WTC11 (cell line): ENCODE results near the gene ABCB8. TPM values are rescaled to one million over a fixed set of nuclear protein-coding genes. Genes with fewer than 3 reads are reported as not detected.

Source experiments
- ATAC-seq: fragments of 200-7000 bp; cut with Tn5 transposase; 2 replicates; pipeline ENCODE4 v1.10.0; 2021; ENCODE audit warnings: mild to moderate bottlenecking, moderate library complexity
- CTCF ChIA-PET: fragments of 300-600 bp; sonication (Branson Sonifier 250); formaldehyde crosslinking; loops from one replicate; lab custom pipeline; 2021; ENCODE audit warnings: antibody characterized with exemption; lab: Charles Lee
- POLR2A ChIA-PET: fragments of 350-600 bp; sonication (Branson Sonifier 250); formaldehyde crosslinking; loops from one replicate; lab custom pipeline; 2021; ENCODE audit warnings: antibody characterized with exemption; lab: Charles Lee
- DNase-seq: peaks from one replicate; pipeline ENCODE4 v3.0.0; 2021; ENCODE audit warnings: low spot score
- H3K27ac Mint-ChIP-seq: 2 replicates; pipeline ENCODE4 v1.8.0; 2021; ENCODE audit warnings: mixed read lengths
- H3K27me3 Mint-ChIP-seq: 2 replicates; pipeline ENCODE4 v1.8.0; 2021; ENCODE audit warnings: low read depth, mild to moderate bottlenecking, moderate library complexity, mixed read lengths
- H3K36me3 Mint-ChIP-seq: 2 replicates; pipeline ENCODE4 v1.8.0; 2021; ENCODE audit warnings: mixed read lengths
- H3K4me1 Mint-ChIP-seq: 2 replicates; pipeline ENCODE4 v1.8.0; 2022; ENCODE audit warnings: mixed read lengths
- H3K4me3 Mint-ChIP-seq: 2 replicates; pipeline ENCODE4 v1.8.0; 2021; ENCODE audit warnings: mild to moderate bottlenecking, moderate library complexity, mixed read lengths
- H3K9me3 Mint-ChIP-seq: 2 replicates; pipeline ENCODE4 v1.8.0; 2021; ENCODE audit warnings: mixed read lengths
- ARID4B ChIP-seq: sonication (generic); formaldehyde crosslinking; IDR thresholded peaks from 2 replicates; pipeline ENCODE4 v1.8.0; 2023; ENCODE audit warnings: missing genetic modification reagents, mild to moderate bottlenecking, borderline replicate concordance
- E2F4 ChIP-seq: sonication (generic); formaldehyde crosslinking; IDR thresholded peaks from 2 replicates; pipeline ENCODE4 v1.8.1; 2022; ENCODE audit warnings: low read depth, mild to moderate bottlenecking, moderate library complexity, missing genetic modification reagents, borderline replicate concordance
- ESRRA ChIP-seq: sonication (generic); formaldehyde crosslinking; IDR thresholded peaks from 2 replicates; pipeline ENCODE4 v1.8.1; 2022; ENCODE audit warnings: mild to moderate bottlenecking, missing genetic modification reagents, borderline replicate concordance
- IRF2 ChIP-seq: sonication (generic); formaldehyde crosslinking; IDR thresholded peaks from 2 replicates; pipeline ENCODE4 v1.8.0; 2022; ENCODE audit warnings: low read depth, missing genetic modification reagents, borderline replicate concordance
- JUN ChIP-seq: sonication (generic); formaldehyde crosslinking; IDR thresholded peaks from 2 replicates; pipeline ENCODE4 v1.8.0; 2023; ENCODE audit warnings: mild to moderate bottlenecking, missing genetic modification reagents
- KAT7 ChIP-seq: sonication (generic); formaldehyde crosslinking; IDR thresholded peaks from 2 replicates; pipeline ENCODE4 v1.8.1; 2023; ENCODE audit warnings: missing genetic modification reagents, mild to moderate bottlenecking, borderline replicate concordance
- NFE2L1 ChIP-seq: sonication (generic); formaldehyde crosslinking; IDR thresholded peaks from 2 replicates; pipeline ENCODE4 v1.8.1; 2023; ENCODE audit warnings: missing genetic modification reagents
- NR1H2 ChIP-seq: sonication (generic); formaldehyde crosslinking; IDR thresholded peaks from 2 replicates; pipeline ENCODE4 v1.9.0; 2021; ENCODE audit warnings: mild to moderate bottlenecking, moderate library complexity, missing genetic modification reagents
- NR2C2 ChIP-seq: sonication (generic); formaldehyde crosslinking; IDR thresholded peaks from 2 replicates; pipeline ENCODE4 v1.8.0; 2022; ENCODE audit warnings: mild to moderate bottlenecking, missing genetic modification reagents
- PREB ChIP-seq: sonication (generic); formaldehyde crosslinking; IDR thresholded peaks from 2 replicates; pipeline ENCODE4 v1.8.1; 2022; ENCODE audit warnings: mild to moderate bottlenecking, missing genetic modification reagents, moderate library complexity, borderline replicate concordance
- SP1 ChIP-seq: sonication (generic); formaldehyde crosslinking; conservative IDR thresholded peaks from 2 replicates; pipeline ENCODE4 v1.8.1; 2022; ENCODE audit warnings: missing genetic modification reagents
- TEAD4 ChIP-seq: sonication (generic); formaldehyde crosslinking; IDR thresholded peaks from 2 replicates; pipeline ENCODE4 v1.8.0; 2022; ENCODE audit warnings: mild to moderate bottlenecking, missing genetic modification reagents
- ZBTB21 ChIP-seq: sonication (generic); formaldehyde crosslinking; IDR thresholded peaks from 2 replicates; pipeline ENCODE4 v1.8.1; 2023; ENCODE audit warnings: mild to moderate bottlenecking, missing genetic modification reagents, borderline replicate concordance
- ZNF263 ChIP-seq: sonication (generic); formaldehyde crosslinking; IDR thresholded peaks from 2 replicates; pipeline ENCODE4 v1.8.1; 2022; ENCODE audit warnings: low read depth, mild to moderate bottlenecking, moderate library complexity, missing genetic modification reagents
- ZNF317 ChIP-seq: sonication (generic); formaldehyde crosslinking; IDR thresholded peaks from 2 replicates; pipeline ENCODE4 v1.8.1; 2023; ENCODE audit warnings: low read depth, mild to moderate bottlenecking, moderate library complexity, missing genetic modification reagents, borderline replicate concordance
- total RNA-seq: library from RNA; stranded (reverse); gene quantifications from 3 replicates; pipeline ENCODE4 v1.2.3, GENCODE V29; 2021
- TF ChIP-seq, protein P1 (sequence below): fragments of 250-450 bp; sonication (Bioruptor Pico); IDR thresholded peaks from 2 replicates; pipeline ENCODE4 v1.8.0; 2021; ENCODE audit warnings: mild to moderate bottlenecking
- TF ChIP-seq, protein P2 (sequence below): sonication (generic); formaldehyde crosslinking; IDR thresholded peaks from 2 replicates; pipeline ENCODE4 v1.8.1; 2023; ENCODE audit warnings: mild to moderate bottlenecking, moderate library complexity, missing genetic modification reagents
- TF ChIP-seq, protein P3 (sequence below): fragments of 250-450 bp; sonication (Bioruptor Pico); IDR thresholded peaks from 2 replicates; pipeline ENCODE4 v1.9.0; 2021; ENCODE audit warnings: mild to moderate bottlenecking
- TF ChIP-seq, protein P4 (sequence below): sonication (generic); formaldehyde crosslinking; IDR thresholded peaks from 2 replicates; pipeline ENCODE4 v1.8.1; 2023; ENCODE audit warnings: mild to moderate bottlenecking, missing genetic modification reagents, moderate library complexity
- TF ChIP-seq, protein P5 (sequence below): sonication (generic); formaldehyde crosslinking; IDR thresholded peaks from 2 replicates; pipeline ENCODE4 v1.8.1; 2023; ENCODE audit warnings: mild to moderate bottlenecking, missing genetic modification reagents, moderate library complexity

ABCB8 gene
- total RNA-seq, 1 experiment from 2014 or later = 35.9 TPM

GRCh38 chr7:151043959-151044358 is 15.7 kb downstream of the ABCB8 start:
- Mint-ChIP-seq H3K9me3 (no peaks in the 10 kb centered on the region), H3K4me3 (no peak overlapping the region), H3K27ac (no peak overlapping the region), H3K4me1 (no peaks in the 10 kb centered on the region), H3K36me3 (no peaks in the 10 kb centered on the region), H3K27me3 (peaks cover 2% of the 10 kb centered on the region; the same call in 1 of the 2 replicates)
- TF ChIP-seq ZNF317 (CRISPR knock-in tag) = no peak
- no peak for TF ChIP-seq ZBTB21 (CRISPR knock-in tag)
- TF ChIP-seq NFE2L1 (CRISPR knock-in tag) = no peak
- no peak for TF ChIP-seq IRF2
- TF ChIP-seq ESRRA = no peak
- TF ChIP-seq, protein P1, sequence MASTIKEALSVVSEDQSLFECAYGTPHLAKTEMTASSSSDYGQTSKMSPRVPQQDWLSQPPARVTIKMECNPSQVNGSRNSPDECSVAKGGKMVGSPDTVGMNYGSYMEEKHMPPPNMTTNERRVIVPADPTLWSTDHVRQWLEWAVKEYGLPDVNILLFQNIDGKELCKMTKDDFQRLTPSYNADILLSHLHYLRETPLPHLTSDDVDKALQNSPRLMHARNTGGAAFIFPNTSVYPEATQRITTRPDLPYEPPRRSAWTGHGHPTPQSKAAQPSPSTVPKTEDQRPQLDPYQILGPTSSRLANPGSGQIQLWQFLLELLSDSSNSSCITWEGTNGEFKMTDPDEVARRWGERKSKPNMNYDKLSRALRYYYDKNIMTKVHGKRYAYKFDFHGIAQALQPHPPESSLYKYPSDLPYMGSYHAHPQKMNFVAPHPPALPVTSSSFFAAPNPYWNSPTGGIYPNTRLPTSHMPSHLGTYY = no peak
- TF ChIP-seq, protein P2, sequence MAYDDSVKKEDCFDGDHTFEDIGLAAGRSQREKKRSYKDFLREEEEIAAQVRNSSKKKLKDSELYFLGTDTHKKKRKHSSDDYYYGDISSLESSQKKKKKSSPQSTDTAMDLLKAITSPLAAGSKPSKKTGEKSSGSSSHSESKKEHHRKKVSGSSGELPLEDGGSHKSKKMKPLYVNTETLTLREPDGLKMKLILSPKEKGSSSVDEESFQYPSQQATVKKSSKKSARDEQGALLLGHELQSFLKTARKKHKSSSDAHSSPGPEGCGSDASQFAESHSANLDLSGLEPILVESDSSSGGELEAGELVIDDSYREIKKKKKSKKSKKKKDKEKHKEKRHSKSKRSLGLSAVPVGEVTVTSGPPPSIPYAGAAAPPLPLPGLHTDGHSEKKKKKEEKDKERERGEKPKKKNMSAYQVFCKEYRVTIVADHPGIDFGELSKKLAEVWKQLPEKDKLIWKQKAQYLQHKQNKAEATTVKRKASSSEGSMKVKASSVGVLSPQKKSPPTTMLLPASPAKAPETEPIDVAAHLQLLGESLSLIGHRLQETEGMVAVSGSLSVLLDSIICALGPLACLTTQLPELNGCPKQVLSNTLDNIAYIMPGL = no peak
- TF ChIP-seq, protein P3, sequence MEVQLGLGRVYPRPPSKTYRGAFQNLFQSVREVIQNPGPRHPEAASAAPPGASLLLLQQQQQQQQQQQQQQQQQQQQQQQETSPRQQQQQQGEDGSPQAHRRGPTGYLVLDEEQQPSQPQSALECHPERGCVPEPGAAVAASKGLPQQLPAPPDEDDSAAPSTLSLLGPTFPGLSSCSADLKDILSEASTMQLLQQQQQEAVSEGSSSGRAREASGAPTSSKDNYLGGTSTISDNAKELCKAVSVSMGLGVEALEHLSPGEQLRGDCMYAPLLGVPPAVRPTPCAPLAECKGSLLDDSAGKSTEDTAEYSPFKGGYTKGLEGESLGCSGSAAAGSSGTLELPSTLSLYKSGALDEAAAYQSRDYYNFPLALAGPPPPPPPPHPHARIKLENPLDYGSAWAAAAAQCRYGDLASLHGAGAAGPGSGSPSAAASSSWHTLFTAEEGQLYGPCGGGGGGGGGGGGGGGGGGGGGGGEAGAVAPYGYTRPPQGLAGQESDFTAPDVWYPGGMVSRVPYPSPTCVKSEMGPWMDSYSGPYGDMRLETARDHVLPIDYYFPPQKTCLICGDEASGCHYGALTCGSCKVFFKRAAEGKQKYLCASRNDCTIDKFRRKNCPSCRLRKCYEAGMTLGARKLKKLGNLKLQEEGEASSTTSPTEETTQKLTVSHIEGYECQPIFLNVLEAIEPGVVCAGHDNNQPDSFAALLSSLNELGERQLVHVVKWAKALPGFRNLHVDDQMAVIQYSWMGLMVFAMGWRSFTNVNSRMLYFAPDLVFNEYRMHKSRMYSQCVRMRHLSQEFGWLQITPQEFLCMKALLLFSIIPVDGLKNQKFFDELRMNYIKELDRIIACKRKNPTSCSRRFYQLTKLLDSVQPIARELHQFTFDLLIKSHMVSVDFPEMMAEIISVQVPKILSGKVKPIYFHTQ (CRISPR knock-in tag) = no peak
- TF ChIP-seq NR1H2 (CRISPR knock-in tag) = no peak
- no peak for TF ChIP-seq ZNF263 (CRISPR knock-in tag)
- no peak for TF ChIP-seq ARID4B (CRISPR knock-in tag)
- DNase-seq (no peak), ATAC-seq (no peak)
- ChIA-PET CTCF (no interaction called here), POLR2A (no interaction called here)

DNA sequence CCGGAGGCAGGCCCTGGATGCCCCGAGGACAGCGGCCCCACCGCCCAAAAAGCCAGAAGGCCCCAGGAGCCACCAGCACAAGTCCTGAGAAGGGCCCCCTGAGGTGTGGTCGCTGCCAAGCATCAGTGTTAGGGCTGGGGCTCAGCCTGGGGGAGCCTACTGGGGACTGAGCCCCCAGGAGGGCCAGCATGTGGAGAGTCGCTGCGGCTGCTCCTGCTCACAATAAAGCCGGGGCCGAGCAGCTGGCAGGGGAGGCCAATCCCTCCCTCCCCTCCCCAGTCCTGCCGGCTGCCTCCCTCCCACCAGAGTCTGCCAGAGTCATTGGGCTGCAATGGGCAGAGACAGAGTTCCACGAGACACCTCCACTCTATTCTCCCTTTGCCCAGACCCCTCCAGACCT is 17.0 kb downstream of the ABCB8 start:
- H3K9me3 Mint-ChIP-seq = no peaks in the 10 kb centered on the region
- H3K4me1 Mint-ChIP-seq = no peaks in the 10 kb centered on the region
- no peaks in the 10 kb centered on the region for H3K36me3 Mint-ChIP-seq
- TF ChIP-seq, protein P4, sequence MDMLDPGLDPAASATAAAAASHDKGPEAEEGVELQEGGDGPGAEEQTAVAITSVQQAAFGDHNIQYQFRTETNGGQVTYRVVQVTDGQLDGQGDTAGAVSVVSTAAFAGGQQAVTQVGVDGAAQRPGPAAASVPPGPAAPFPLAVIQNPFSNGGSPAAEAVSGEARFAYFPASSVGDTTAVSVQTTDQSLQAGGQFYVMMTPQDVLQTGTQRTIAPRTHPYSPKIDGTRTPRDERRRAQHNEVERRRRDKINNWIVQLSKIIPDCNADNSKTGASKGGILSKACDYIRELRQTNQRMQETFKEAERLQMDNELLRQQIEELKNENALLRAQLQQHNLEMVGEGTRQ (CRISPR knock-in tag) = no peak
- no peak for TF ChIP-seq PREB (CRISPR knock-in tag)
- no peak for TF ChIP-seq NR2C2 (CRISPR knock-in tag)
- no peak for TF ChIP-seq E2F4 (CRISPR knock-in tag)
- TF ChIP-seq SP1 (CRISPR knock-in tag) = no peak
- TF ChIP-seq JUN (CRISPR knock-in tag) = no peak
- no peak for TF ChIP-seq TEAD4 (CRISPR knock-in tag)
- TF ChIP-seq, protein P5, sequence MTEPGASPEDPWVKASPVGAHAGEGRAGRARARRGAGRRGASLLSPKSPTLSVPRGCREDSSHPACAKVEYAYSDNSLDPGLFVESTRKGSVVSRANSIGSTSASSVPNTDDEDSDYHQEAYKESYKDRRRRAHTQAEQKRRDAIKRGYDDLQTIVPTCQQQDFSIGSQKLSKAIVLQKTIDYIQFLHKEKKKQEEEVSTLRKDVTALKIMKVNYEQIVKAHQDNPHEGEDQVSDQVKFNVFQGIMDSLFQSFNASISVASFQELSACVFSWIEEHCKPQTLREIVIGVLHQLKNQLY (CRISPR knock-in tag) = no peak
- TF ChIP-seq KAT7 (CRISPR knock-in tag) = no peak
- no peak for TF ChIP-seq ZNF317 (CRISPR knock-in tag)
- TF ChIP-seq ZNF263 (CRISPR knock-in tag) = no peak
- POLR2A ChIA-PET = no interaction called here
- no peak for ATAC-seq
- CTCF ChIA-PET = interaction anchor here (2.3 kb wide), 1 partner anchor 27 kb away, joined by 6 read pairs; no protein-coding TSS in a partner anchor
- no peak for DNase-seq
- peaks cover 12% of the 10 kb centered on the region for H3K27me3 Mint-ChIP-seq
- no peak overlapping the region for H3K4me3 Mint-ChIP-seq
- no peak overlapping the region for H3K27ac Mint-ChIP-seq
